Esophagus (tissue), 2 donors: ENCODE data around the gene NDUFA13. TPM values are rescaled to one million over a fixed set of nuclear protein-coding genes. Genes with fewer than 3 reads are reported as not detected.

ENCODE experiments used
- H3K27ac ChIP-seq, 2 donors: one replicate each; pipeline ENCODE4 v1.5.1; 2013; ENCODE audit warnings: low read depth in 2 of 2, mild to moderate bottlenecking in 2 of 2, inconsistent platforms in 1 of 2, low read length in 1 of 2, moderate library complexity in 1 of 2
- H3K27me3 ChIP-seq, 2 donors: one replicate each; pipeline ENCODE4 v1.6.1; 2013; ENCODE audit warnings: low read length in 2 of 2, control low read depth in 1 of 2, mild to moderate bottlenecking in 1 of 2; ENCODE audit not compliant: insufficient read depth in 2 of 2, control insufficient read depth in 1 of 2
- H3K36me3 ChIP-seq, 2 donors: one replicate each; pipeline ENCODE4 v1.6.1; 2013; ENCODE audit warnings: low read length in 1 of 2; ENCODE audit not compliant: control insufficient read depth in 2 of 2, insufficient read depth in 2 of 2
- H3K4me1 ChIP-seq, 2 donors: one replicate each; pipeline ENCODE4 v1.6.1; 2013; ENCODE audit warnings: low read length in 1 of 2; ENCODE audit not compliant: control insufficient read depth in 2 of 2, insufficient read depth in 2 of 2
- H3K4me3 ChIP-seq, 2 donors: one replicate each; pipeline ENCODE4 v1.5.1; 2013; ENCODE audit warnings: low read length in 2 of 2, mild to moderate bottlenecking in 2 of 2, low read depth in 1 of 2, moderate library complexity in 1 of 2
- H3K9me3 ChIP-seq, 2 donors: one replicate each; pipeline ENCODE4 v1.6.1; 2013; ENCODE audit warnings: mild to moderate bottlenecking in 2 of 2, low read depth in 1 of 2, low read length in 1 of 2, moderate library complexity in 1 of 2; ENCODE audit not compliant: control insufficient read depth in 2 of 2, insufficient read depth in 1 of 2
- WGBS, 2 donors: extraction: QIAGEN DNeasy Blood & Tissue Kit; methylation state at CpG; one replicate each; pipeline ENCODE4 v1.1.7; 2013; 5-methylcytosine and 5-hydroxymethylcytosine counted together
- polyA plus RNA-seq, 2 donors: library from polyadenylated mRNA; stranded (reverse); fragments of 200-250 nt; gene quantifications; one replicate each; pipeline ENCODE4 v1.2.3, GENCODE V29; 2013
- donor health status: healthy with polysubstance abuse.
- donor health status: Bipolar disorder and iron deficiency.

NDUFA13 gene
- polyA plus RNA-seq, 2 donors = 273 to 353 TPM

GRCh38 chr19:19524053-19524452 is 8.0 kb downstream of the NDUFA13 start:
- Histone ChIP-seq H3K4me1 (no peaks in the 10 kb centered on the region), H3K36me3 (peaks cover 0 to 16% of the 10 kb centered on the region in 2 donors)
- 89 to 94% methylated on average over 7 of the region's 7 CpGs for WGBS, 2 donors

GRCh38 chr19:19525611-19526380 is 9.8 kb downstream of the NDUFA13 start:
- H3K4me3 ChIP-seq = no peak overlapping the region
- 90 to 91% methylated on average over 23 of the region's 23 CpGs for WGBS, 2 donors
- no peaks in the 10 kb centered on the region for H3K27me3 ChIP-seq
- no peaks in the 10 kb centered on the region for H3K4me1 ChIP-seq
- H3K36me3 ChIP-seq = peaks cover 0 to 16% of the 10 kb centered on the region in 2 donors
- no peaks in the 10 kb centered on the region for H3K9me3 ChIP-seq
- H3K27ac ChIP-seq = no peak overlapping the region

More at GRCh38 chr19:19524053-19524452, 8.0 kb downstream of the NDUFA13 start:
- H3K27me3 ChIP-seq = no peaks in the 10 kb centered on the region
- H3K27ac ChIP-seq = no peak overlapping the region
- H3K9me3 ChIP-seq = no peaks in the 10 kb centered on the region
- H3K4me3 ChIP-seq = no peak overlapping the region

GRCh38 chr19:19526581-19527370 is 10.8 kb downstream of the NDUFA13 start:
- no peak overlapping the region for H3K27ac ChIP-seq
- H3K9me3 ChIP-seq = no peaks in the 10 kb centered on the region
- H3K4me3 ChIP-seq = no peak overlapping the region
- no peaks in the 10 kb centered on the region for H3K4me1 ChIP-seq
- peaks cover 0 to 16% of the 10 kb centered on the region in 2 donors for H3K36me3 ChIP-seq
- WGBS, 2 donors = 82 to 84% methylated on average over 28 of the region's 28 CpGs
- no peaks in the 10 kb centered on the region for H3K27me3 ChIP-seq

- 94% methylated on average over 9 of the region's 9 CpGs for WGBS, 2 donors
- Histone ChIP-seq H3K9me3 (no peaks in the 10 kb centered on the region), H3K27me3 (no peaks in the 10 kb centered on the region), H3K4me3 (no peak overlapping the region), H3K27ac (no peak overlapping the region), H3K36me3 (peaks cover 0 to 16% of the 10 kb centered on the region in 2 donors), H3K4me1 (peaks cover 0 to 2% of the 10 kb centered on the region in 2 donors)
These were observed 11.3 kb downstream of the NDUFA13 start for GRCh38 chr19:19527371-19527656.

- peaks cover 0 to 16% of the 10 kb centered on the region in 2 donors for H3K36me3 ChIP-seq
- H3K27ac ChIP-seq = no peak overlapping the region
- H3K4me3 ChIP-seq = no peak overlapping the region
- peaks cover 2% of the 10 kb centered on the region in 2 donors for H3K4me1 ChIP-seq
- H3K9me3 ChIP-seq = no peaks in the 10 kb centered on the region
- H3K27me3 ChIP-seq = no peaks in the 10 kb centered on the region
- WGBS, 2 donors = 92% methylated on average over 26 to 27 of the region's 27 CpGs
These were observed 11.9 kb downstream of the NDUFA13 start for GRCh38 chr19:19527674-19528625.

- Histone ChIP-seq H3K4me3 (no peak within 1 kb of the TSS), H3K27me3 (no peaks in the 10 kb centered on the region), H3K27ac (no peak within 1 kb of the TSS), H3K36me3 (peaks cover 0 to 16% of the 10 kb centered on the region in 2 donors), H3K9me3 (no peaks in the 10 kb centered on the region), H3K4me1 (peaks cover 2% of the 10 kb centered on the region in 2 donors)
- 60 to 65% methylated on average over 48 to 50 of the region's 50 CpGs for WGBS, 2 donors
These were observed 12.9 kb downstream of the NDUFA13 start, which contains the start of gene YJEFN3 for GRCh38 chr19:19528721-19529490. Gene YJEFN3 (plus strand): TSS chr19:19528911. CDS start chr19:19528933, 22 bp downstream.

- no peaks in the 10 kb centered on the region for H3K9me3 ChIP-seq
- no peaks in the 10 kb centered on the region for H3K27me3 ChIP-seq
- peaks cover 0 to 16% of the 10 kb centered on the region in 2 donors for H3K36me3 ChIP-seq
- H3K27ac ChIP-seq = no peak overlapping the region
- peaks cover 2% of the 10 kb centered on the region in 2 donors for H3K4me1 ChIP-seq
- WGBS, 2 donors = 70 to 73% methylated on average over 11 of the region's 11 CpGs
- H3K4me3 ChIP-seq = no peak overlapping the region
These were observed 13.9 kb downstream of the NDUFA13 start for GRCh38 chr19:19529783-19530422.

- H3K9me3 ChIP-seq = peaks cover 0 to 1% of the 10 kb centered on the region in 2 donors
- 54 to 60% methylated on average over 9 of the region's 9 CpGs for WGBS, 2 donors
- H3K27ac ChIP-seq = no peak overlapping the region
- H3K4me1 ChIP-seq = peaks cover 2% of the 10 kb centered on the region in 2 donors
- no peak overlapping the region for H3K4me3 ChIP-seq
- no peaks in the 10 kb centered on the region for H3K27me3 ChIP-seq
- H3K36me3 ChIP-seq = peaks cover 0 to 16% of the 10 kb centered on the region in 2 donors
These were observed 14.4 kb downstream of the NDUFA13 start for GRCh38 chr19:19530423-19530804.
